Large intestine (tissue), 3 donors: Measurements from ENCODE around the gene BCAS1. TPM values are rescaled to one million over a fixed set of nuclear protein-coding genes. Genes with fewer than 3 reads are reported as not detected.
A peak's percentile ranks its signal among the peaks of the same experiment; 100 is the strongest.

ENCODE experiments used
- DNase-seq, 2 donors: peaks; one replicate each; pipeline versions ENCODE4 v3.0.0 to v3.0.0-alpha.2; 2013
- H3K27ac ChIP-seq: one replicate; pipeline ENCODE4 v1.5.1; 2013; ENCODE audit warnings: low read length
- H3K27me3 ChIP-seq: 2 replicates; pipeline ENCODE4 v1.6.1; 2013; ENCODE audit warnings: low read length; ENCODE audit not compliant: control insufficient read depth, insufficient read depth
- H3K36me3 ChIP-seq: 2 replicates; pipeline ENCODE4 v1.6.1; 2013; ENCODE audit warnings: low read length; ENCODE audit not compliant: control insufficient read depth, insufficient read depth
- H3K4me1 ChIP-seq: one replicate; pipeline ENCODE4 v1.6.1; 2013; ENCODE audit warnings: low read length; ENCODE audit not compliant: control insufficient read depth, insufficient read depth
- H3K4me3 ChIP-seq: one replicate; pipeline ENCODE4 v1.5.1; 2013; ENCODE audit warnings: low read length
- H3K9me3 ChIP-seq: one replicate; pipeline ENCODE4 v1.6.1; 2013; ENCODE audit warnings: mild to moderate bottlenecking, low read depth, low read length, moderate library complexity; ENCODE audit not compliant: control insufficient read depth
- WGBS: methylation state at CpG from one replicate; pipeline ENCODE4 v1.1.5; 2013; ENCODE audit warnings: low lambda C conversion rate; ENCODE audit not compliant: insufficient coverage; 5-methylcytosine and 5-hydroxymethylcytosine counted together
- polyA plus RNA-seq: library from polyadenylated mRNA; unstranded; fragments of 120-200 nt; gene quantifications from one replicate; pipeline ENCODE4 v1.2.1, GENCODE V29; 2013

Gene BCAS1
- polyA plus RNA-seq, 1 donor, result 29.2 TPM

GRCh38 chr20:53929399-53929798 is 141.0 kb downstream of the BCAS1 start:
- no peak for DNase-seq
- Histone ChIP-seq H3K9me3 (no peaks in the 10 kb centered on the region), H3K27me3 (no peaks in the 10 kb centered on the region), H3K4me1 (peaks cover 8% of the 10 kb centered on the region), H3K27ac (no peak overlapping the region), H3K4me3 (no peak overlapping the region), H3K36me3 (no peaks in the 10 kb centered on the region)
- WGBS, result no CpG with 5 or more reads among the region's 2 CpGs

GRCh38 chr20:53927990-53928389 is 142.4 kb downstream of the BCAS1 start:
- no peak overlapping the region for H3K4me3 ChIP-seq
- no peaks in the 10 kb centered on the region for H3K27me3 ChIP-seq
- no CpG with 5 or more reads among the region's 7 CpGs for WGBS
- DNase-seq, result no peak
- H3K27ac ChIP-seq, result no peak overlapping the region
- peaks cover 8% of the 10 kb centered on the region for H3K4me1 ChIP-seq
- H3K36me3 ChIP-seq, result no peaks in the 10 kb centered on the region
- no peaks in the 10 kb centered on the region for H3K9me3 ChIP-seq

GRCh38 chr20:53926428-53927028 is 143.9 kb downstream of the BCAS1 start:
- 80% methylated on average over 1 of the region's 5 CpGs for WGBS
- H3K4me1 ChIP-seq, result peaks cover 8% of the 10 kb centered on the region
- DNase-seq, result peak; percentile 74 to 84

GRCh38 chr20:53925651-53926401 is 144.6 kb downstream of the BCAS1 start:
- no peak overlapping the region for H3K27ac ChIP-seq
- H3K9me3 ChIP-seq, result no peaks in the 10 kb centered on the region
- no peaks in the 10 kb centered on the region for H3K36me3 ChIP-seq
- H3K4me1 ChIP-seq, result peaks cover 8% of the 10 kb centered on the region
- H3K4me3 ChIP-seq, result no peak overlapping the region
- 91% methylated on average over 7 of the region's 12 CpGs for WGBS
- DNase-seq, result no peak
- H3K27me3 ChIP-seq, result no peaks in the 10 kb centered on the region

More at GRCh38 chr20:53926428-53927028, 143.9 kb downstream of the BCAS1 start:
- no peaks in the 10 kb centered on the region for H3K27me3 ChIP-seq
- H3K9me3 ChIP-seq, result no peaks in the 10 kb centered on the region
- no peaks in the 10 kb centered on the region for H3K36me3 ChIP-seq
- H3K4me3 ChIP-seq, result no peak overlapping the region
- H3K27ac ChIP-seq, result no peak overlapping the region

GRCh38 chr20:53923566-53924369 is 146.6 kb downstream of the BCAS1 start:
- Histone ChIP-seq H3K27me3 (no peaks in the 10 kb centered on the region), H3K4me1 (peaks cover 8% of the 10 kb centered on the region), H3K9me3 (no peaks in the 10 kb centered on the region), H3K36me3 (no peaks in the 10 kb centered on the region), H3K4me3 (no peak overlapping the region), H3K27ac (no peak overlapping the region)
- no peak for DNase-seq
- WGBS, result 83% methylated on average over 1 of the region's 7 CpGs

- no peaks in the 10 kb centered on the region for H3K36me3 ChIP-seq
- peaks cover 8% of the 10 kb centered on the region for H3K4me1 ChIP-seq
- 84% methylated on average over 2 of the region's 4 CpGs for WGBS
- DNase-seq, result no peak
- H3K4me3 ChIP-seq, result no peak overlapping the region
- no peaks in the 10 kb centered on the region for H3K27me3 ChIP-seq
- no peak overlapping the region for H3K27ac ChIP-seq
- no peaks in the 10 kb centered on the region for H3K9me3 ChIP-seq
These were observed 147.5 kb downstream of the BCAS1 start for GRCh38 chr20:53922901-53923314.

- Histone ChIP-seq H3K27me3 (no peaks in the 10 kb centered on the region), H3K36me3 (no peaks in the 10 kb centered on the region), H3K9me3 (no peaks in the 10 kb centered on the region), H3K4me3 (no peak overlapping the region), H3K27ac (no peak overlapping the region), H3K4me1 (peaks cover 6% of the 10 kb centered on the region)
- DNase-seq, result peak in 1 of 2 donors; percentile 23
- no CpG with 5 or more reads among the region's 12 CpGs for WGBS
These were observed 148.9 kb downstream of the BCAS1 start for GRCh38 chr20:53921443-53921973.

- Histone ChIP-seq H3K27me3 (no peaks in the 10 kb centered on the region), H3K4me1 (peaks cover 3% of the 10 kb centered on the region), H3K36me3 (no peaks in the 10 kb centered on the region), H3K4me3 (no peak overlapping the region), H3K9me3 (no peaks in the 10 kb centered on the region), H3K27ac (no peak overlapping the region)
- 83% methylated on average over 1 of the region's 12 CpGs for WGBS
- no peak for DNase-seq
These were observed 149.6 kb downstream of the BCAS1 start for GRCh38 chr20:53920647-53921245.

- Histone ChIP-seq H3K36me3 (no peaks in the 10 kb centered on the region), H3K27me3 (no peaks in the 10 kb centered on the region), H3K4me1 (peaks cover 5% of the 10 kb centered on the region), H3K4me3 (no peak overlapping the region), H3K27ac (no peak overlapping the region), H3K9me3 (no peaks in the 10 kb centered on the region)
- no peak for DNase-seq
- WGBS, result 90% methylated on average over 2 of the region's 10 CpGs
These were observed 150.5 kb downstream of the BCAS1 start for GRCh38 chr20:53919886-53920285.

- Histone ChIP-seq H3K27me3 (no peaks in the 10 kb centered on the region), H3K9me3 (no peaks in the 10 kb centered on the region), H3K36me3 (no peaks in the 10 kb centered on the region), H3K27ac (no peak overlapping the region), H3K4me3 (no peak overlapping the region), H3K4me1 (peaks cover 15% of the 10 kb centered on the region)
- DNase-seq, result no peak
- WGBS, result no CpG with 5 or more reads among the region's 11 CpGs
These were observed 151.4 kb downstream of the BCAS1 start for GRCh38 chr20:53918949-53919361.
